Measurements from ENCODE around the gene MBD3L2B. TPM values are rescaled to one million over a fixed set of nuclear protein-coding genes. Genes with fewer than 3 reads are reported as not detected.

MBD3L2B gene
- polyA plus RNA-seq, 1 donor (not counting 4 experiments of a cell fraction or from before 2014, with no cell fraction given), result not detected

DNA sequence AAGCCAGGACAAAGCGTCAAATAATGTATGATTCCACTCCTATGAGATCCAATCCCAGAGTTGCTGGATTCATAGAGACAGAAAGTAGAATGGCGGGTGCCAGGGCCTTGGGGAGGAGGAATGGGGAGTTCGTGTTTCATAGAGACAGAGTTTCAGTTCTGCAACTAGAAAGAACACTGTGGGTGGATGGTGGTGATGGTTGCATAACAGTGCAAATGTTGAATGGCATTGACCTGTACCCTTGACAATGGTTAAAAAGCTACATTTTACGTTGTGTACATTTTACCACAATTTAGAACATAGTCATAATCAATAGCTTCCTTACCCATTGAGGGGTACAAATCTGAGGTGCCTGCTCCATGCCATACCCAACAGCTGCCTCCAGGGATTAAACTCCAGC, 33.4 kb downstream of the MBD3L2B start:
- no peaks in the 10 kb centered on the region for H4K20me1 ChIP-seq (ENCODE audit: control insufficient read depth, extremely low read depth, insufficient read depth, low read length)
- H3K9me1 ChIP-seq (ENCODE audit: control insufficient read depth, extremely low read depth, insufficient read depth, low read length), result no peaks in the 10 kb centered on the region
- H3K4me1 ChIP-seq (ENCODE audit: control insufficient read depth, extremely low read depth, insufficient read depth, low read length), result no peaks in the 10 kb centered on the region
- H3K27me3 ChIP-seq (ENCODE audit: control insufficient read depth, extremely low read depth, insufficient read depth, low read length), result no peaks in the 10 kb centered on the region
- no peak overlapping the region for H3K9ac ChIP-seq (ENCODE audit: control insufficient read depth, extremely low read depth, insufficient read depth, low read length)
- no peak overlapping the region for H2AFZ ChIP-seq (ENCODE audit: control insufficient read depth, low read length)
- H3K79me2 ChIP-seq (ENCODE audit: control insufficient read depth, insufficient read depth, low read length), result no peaks in the 10 kb centered on the region
- dilution Hi-C loops (cut with MboI; ENCODE audit: extremely low pct_ligation_motif_present, low sequenced_read_pairs), result no loop called here
- FAIRE-seq, result no peak
- H3K4me2 ChIP-seq (ENCODE audit: control insufficient read depth, extremely low read depth, insufficient read depth, low read depth, low read length), result no peak overlapping the region
- peaks cover 4% of the 10 kb centered on the region for H3K9me3 ChIP-seq (ENCODE audit: control insufficient read depth, low read depth, low read length)
- TF ChIP-seq EZH2 (IDR thresholded peaks at IDR 0.05; ENCODE audit: low read length) (no peak), CTCF (optimal IDR thresholded peaks at IDR 0.05 in 1 of 3, IDR thresholded peaks at IDR 0.05 in 1 of 3, conservative IDR thresholded peaks at IDR 0.05 in 1 of 3; ENCODE audit: extremely low read depth in 1 of 3, insufficient read depth in 2 of 3, low read length in 3 of 3) (no peak)
- no peak for DNase-seq (ENCODE audit: low read depth, low spot score)
- H3K36me3 ChIP-seq (ENCODE audit: control insufficient read depth in 2 of 2, extremely low read depth in 1 of 2, insufficient read depth in 2 of 2, low read length in 2 of 2), result no peaks in the 10 kb centered on the region
- no peak overlapping the region for H3K4me3 ChIP-seq (ENCODE audit: control insufficient read depth in 2 of 3, extremely low read depth in 1 of 3, insufficient read depth in 2 of 3, low read depth in 1 of 3, low read length in 3 of 3)
- no peak overlapping the region for H3K27ac ChIP-seq (ENCODE audit: control insufficient read depth, insufficient read depth, low read length)

DNA sequence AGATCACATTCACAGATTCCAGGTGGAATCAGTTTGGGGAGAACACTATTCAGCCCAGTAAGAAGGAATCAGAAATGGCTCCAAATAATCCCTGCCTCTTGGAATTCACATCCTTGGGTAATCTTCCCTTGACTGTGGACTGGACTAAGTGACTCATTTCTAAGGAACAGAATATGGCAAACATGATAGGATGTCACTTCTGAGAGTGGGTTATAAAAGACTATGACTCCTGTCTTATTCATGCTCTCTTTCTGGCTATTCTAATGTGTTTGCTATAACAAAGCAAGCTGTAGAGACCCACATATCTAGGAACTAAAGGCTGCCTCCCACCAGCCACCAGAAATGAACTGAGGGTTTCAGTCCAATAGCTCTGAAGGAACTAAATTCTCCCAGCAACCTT, 37.8 kb downstream of the MBD3L2B start:
- TF ChIP-seq EZH2 (IDR thresholded peaks at IDR 0.05; ENCODE audit: low read length), result no peak
- no peak for TF ChIP-seq CTCF (optimal IDR thresholded peaks at IDR 0.05 in 1 of 3, IDR thresholded peaks at IDR 0.05 in 1 of 3, conservative IDR thresholded peaks at IDR 0.05 in 1 of 3; ENCODE audit: extremely low read depth in 1 of 3, insufficient read depth in 2 of 3, low read length in 3 of 3)
- Histone ChIP-seq H3K9ac (ENCODE audit: control insufficient read depth, extremely low read depth, insufficient read depth, low read length) (no peak overlapping the region), H3K27me3 (ENCODE audit: control insufficient read depth, extremely low read depth, insufficient read depth, low read length) (no peaks in the 10 kb centered on the region), H2AFZ (ENCODE audit: control insufficient read depth, low read length) (no peak overlapping the region), H3K4me1 (ENCODE audit: control insufficient read depth, extremely low read depth, insufficient read depth, low read length) (no peaks in the 10 kb centered on the region), H4K20me1 (ENCODE audit: control insufficient read depth, extremely low read depth, insufficient read depth, low read length) (no peaks in the 10 kb centered on the region), H3K9me3 (ENCODE audit: control insufficient read depth, low read depth, low read length) (peaks cover 4% of the 10 kb centered on the region), H3K79me2 (ENCODE audit: control insufficient read depth, insufficient read depth, low read length) (no peaks in the 10 kb centered on the region), H3K27ac (ENCODE audit: control insufficient read depth, insufficient read depth, low read length) (no peak overlapping the region), H3K4me2 (ENCODE audit: control insufficient read depth, extremely low read depth, insufficient read depth, low read depth, low read length) (no peak overlapping the region), H3K36me3 (ENCODE audit: control insufficient read depth in 2 of 2, extremely low read depth in 1 of 2, insufficient read depth in 2 of 2, low read length in 2 of 2) (no peaks in the 10 kb centered on the region), H3K4me3 (ENCODE audit: control insufficient read depth in 2 of 3, extremely low read depth in 1 of 3, insufficient read depth in 2 of 3, low read depth in 1 of 3, low read length in 3 of 3) (no peak overlapping the region), H3K9me1 (ENCODE audit: control insufficient read depth, extremely low read depth, insufficient read depth, low read length) (no peaks in the 10 kb centered on the region)
- FAIRE-seq (no peak), DNase-seq (ENCODE audit: low read depth, low spot score) (no peak)
- dilution Hi-C loops (cut with MboI; ENCODE audit: extremely low pct_ligation_motif_present, low sequenced_read_pairs), result no loop called here

All from keratinocyte (primary cell).